NCI-H524 (cell line): ENCODE results near the gene PIM1.
"Not testable (repeated sequence)": the region's sequence is repeated elsewhere in the genome, so short reads cannot be mapped to it uniquely, and the experiment has no call there.

Experiments
- DNase-seq, 2 experiments: peaks; one replicate each; lab custom pipeline; 2025; lab: John Stamatoyannopoulos, UW

Gene PIM1

DNA sequence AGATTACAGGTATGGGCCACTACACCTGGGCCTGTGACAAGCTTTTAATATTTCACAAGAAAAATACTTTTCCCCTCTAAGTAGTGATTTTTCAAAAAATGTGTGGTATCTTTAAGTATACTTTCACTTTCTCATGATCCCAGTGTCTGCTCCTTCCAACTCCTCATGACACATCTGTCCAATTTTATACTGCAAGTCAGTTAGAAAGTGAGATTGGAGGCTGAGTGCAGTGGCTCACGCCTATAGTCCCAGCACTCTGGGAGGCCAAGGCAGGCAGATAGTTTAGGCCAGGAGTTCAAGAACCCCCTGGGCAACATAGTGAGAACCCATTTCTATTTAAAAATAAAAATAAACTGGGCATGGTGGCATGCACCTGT, 20.2 kb downstream of the PIM1 start:
- DNase-seq: no peak

DNA sequence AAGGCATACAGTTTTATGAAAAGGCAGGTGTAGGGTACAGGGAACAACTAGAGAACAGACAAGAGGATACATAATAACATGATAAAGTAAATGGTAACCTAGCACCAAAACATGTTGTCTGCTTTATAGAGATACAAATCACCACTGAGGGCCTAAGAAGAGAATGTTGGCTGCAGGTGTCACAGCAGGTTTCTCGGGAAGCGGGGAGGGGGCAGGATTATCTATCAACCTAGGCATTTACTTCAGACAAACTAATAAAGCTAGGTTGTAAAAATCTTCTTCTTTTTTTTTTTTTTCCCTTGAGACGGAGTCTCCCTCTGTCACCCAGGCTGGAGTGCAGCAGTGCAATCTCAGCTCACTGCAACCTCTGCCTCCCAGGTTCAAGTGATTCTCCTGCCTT, 22.7 kb downstream of the PIM1 start:
- DNase-seq: peak in 1 of 2 experiments; percentile 62

DNA sequence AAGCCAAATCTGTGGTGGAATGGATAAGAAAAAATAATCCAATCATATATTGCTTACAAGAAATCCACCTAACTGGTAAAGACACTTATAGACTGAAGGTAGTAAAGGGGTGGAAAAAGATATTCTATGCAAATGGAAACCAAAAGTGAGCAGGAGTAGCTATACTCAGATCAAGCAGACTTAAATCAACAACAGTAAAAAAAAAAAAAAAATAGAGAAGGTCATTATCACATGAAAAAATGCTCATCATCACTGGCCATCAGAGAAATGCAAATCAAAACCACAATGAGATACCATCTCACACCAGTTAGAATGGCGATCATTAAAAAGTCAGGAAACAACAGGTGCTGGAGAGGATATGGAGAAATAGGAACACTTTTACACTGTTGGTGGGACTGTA, 24.9 kb downstream of the PIM1 start:
- DNase-seq: not testable (repeated sequence)

DNA sequence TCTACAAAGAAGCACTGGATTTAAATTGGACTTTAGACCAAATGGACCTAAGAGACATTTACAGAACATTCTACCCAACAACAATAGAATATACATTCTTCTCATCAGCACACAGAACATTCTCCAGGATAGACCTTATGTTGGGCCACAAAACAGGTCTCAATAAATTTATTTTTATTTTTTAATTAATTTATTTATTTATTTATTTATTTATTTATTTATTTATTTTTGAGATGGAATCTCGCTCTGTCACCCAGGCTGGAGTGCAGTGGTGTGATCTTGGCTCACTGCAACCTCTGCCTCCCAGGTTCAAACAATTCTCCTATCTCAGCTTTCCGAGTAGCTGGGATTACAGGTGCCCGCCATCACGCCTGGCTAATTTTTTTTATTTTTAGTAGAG, 26.5 kb downstream of the PIM1 start:
- DNase-seq: not testable (repeated sequence)

DNA sequence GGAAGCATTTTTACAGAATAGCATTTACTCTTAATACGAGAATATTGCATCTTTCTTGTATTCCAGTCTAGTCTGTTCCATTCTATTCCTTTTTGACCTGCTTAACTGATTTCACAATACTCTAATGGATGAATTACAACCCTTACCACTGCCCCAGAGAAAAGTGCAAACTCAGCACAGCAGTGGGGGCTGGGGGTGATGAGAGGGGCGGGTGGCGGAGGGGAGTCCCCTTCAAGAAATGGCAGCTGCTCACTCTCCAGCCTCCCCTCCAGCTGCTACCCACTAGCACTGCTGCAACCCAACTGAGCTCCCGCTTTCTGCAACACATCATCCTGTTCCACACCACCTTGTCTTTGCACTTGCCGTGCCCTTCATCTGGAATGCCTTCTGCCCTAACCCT, 30.1 kb downstream of the PIM1 start:
- DNase-seq: peak in 1 of 2 experiments; percentile 20

DNA sequence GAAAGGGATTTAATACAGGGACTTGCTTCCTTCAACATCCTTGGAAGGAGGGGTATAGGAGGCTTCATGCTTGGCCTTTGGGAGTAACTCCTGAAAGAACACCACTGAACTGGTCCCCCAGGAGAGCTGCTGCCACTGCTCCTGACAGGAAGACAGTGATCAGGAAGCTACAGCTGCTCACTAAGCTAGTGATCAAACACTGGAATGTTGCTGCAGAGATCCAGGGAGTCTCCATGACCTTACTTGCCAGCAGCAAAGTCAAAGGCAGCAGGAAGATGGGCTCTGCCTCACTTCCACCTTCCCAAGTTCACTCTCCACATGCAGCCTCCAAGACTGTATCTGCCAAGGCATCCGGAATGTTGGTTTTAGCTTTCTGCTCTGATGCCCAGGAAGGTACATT, 31.8 kb downstream of the PIM1 start:
- no peak for DNase-seq

DNA sequence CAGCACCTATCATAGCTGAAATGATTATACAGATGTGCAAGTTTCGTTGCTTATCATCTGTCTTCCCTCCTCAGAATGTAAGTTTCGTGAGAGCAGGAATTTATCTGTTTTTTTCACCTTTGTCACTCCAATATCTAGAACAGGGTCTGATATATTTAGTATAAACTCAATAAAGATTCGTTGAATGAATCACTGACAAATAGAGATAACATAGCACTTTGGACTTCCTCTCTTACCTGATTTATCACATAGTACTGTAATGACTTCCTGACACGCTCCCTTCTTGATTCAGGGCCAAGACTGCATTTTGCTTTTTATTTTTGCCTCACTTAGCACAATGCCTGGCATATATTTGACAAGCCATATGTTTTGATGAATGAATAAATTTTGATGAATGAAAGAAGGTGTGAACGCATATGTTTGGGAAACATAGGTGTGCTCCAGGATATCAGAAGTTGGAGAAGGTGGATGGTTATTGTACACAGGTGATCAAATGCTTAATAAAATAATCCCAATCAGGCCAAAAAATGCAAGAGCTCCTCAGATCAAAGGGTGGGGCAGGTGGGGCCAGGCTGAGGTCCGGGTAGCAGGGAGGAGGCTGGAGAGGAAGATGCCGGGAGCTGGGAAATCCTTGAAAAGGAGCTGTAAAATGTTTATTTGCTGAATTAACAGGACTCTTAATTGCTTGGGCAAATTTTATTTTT, 33.0 kb downstream of the PIM1 start:
- no peak for DNase-seq

DNA sequence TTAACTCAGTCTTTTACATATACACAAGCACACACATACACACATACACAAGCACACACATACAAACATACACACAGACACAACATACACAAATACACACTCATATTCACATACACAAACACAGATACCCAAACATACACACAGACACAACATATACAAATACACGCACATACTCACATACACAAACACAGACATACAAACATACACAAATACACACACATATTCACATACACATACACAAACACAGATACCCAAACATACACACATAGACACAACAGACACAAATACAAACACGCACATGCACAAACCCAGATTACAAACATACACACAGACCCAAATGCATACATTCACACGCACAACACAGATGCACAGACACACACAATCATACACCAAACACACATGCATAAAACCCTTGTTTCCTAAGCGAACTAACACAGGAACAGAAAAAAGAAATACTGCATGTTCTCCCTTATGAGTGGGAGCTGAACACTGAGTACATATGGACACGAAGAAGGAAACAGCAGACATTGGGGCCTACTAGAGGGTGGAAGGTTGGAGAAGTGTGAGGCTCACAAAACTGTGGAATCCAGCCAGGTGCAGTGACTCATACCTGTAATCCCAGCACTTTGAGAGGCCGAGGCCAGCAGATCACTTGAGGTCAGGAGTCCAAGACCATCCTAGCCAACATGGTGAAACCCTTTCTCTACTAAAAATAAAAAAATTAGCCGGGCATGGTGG, 34.2 kb downstream of the PIM1 start:
- DNase-seq: no peak

DNA sequence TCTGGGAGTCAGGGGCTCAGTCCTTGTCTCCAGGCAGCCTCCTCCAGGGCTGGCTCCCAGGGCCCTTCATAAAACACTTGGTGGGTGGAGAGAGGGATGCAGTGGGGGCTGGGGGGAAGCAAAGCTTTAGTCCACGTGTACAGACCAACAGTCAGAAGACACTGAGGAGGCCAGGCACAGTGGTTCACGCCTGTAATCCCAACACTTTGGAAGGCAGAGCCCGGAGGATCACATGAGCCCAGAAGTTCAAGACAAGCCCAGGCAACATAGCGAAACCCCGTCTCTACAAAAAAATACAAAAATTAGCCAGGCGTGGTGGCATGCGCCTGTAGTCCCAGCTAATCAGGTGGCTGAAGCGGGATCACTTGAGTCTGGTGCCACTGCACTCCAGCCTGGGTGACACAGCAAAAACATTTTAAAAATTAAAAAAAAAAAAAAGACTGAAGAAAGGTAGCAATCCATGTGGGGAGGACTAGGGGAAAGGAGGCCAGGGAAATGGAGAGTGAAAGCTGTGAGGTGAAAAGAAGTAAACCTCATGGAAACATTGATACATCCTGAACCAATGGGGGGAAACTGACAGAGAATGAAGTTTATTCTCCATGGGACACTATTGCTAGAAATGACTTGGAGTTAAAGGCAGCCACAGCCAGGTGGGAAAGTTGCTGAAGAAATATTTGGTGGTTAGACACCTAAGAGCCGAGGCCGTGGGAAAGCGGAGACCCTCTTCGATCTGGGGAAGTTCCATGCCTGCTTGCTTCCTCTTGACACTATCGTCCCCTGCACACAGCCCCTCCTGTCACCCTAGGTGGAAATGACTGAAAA, 35.4 kb downstream of the PIM1 start:
- no peak for DNase-seq

DNA sequence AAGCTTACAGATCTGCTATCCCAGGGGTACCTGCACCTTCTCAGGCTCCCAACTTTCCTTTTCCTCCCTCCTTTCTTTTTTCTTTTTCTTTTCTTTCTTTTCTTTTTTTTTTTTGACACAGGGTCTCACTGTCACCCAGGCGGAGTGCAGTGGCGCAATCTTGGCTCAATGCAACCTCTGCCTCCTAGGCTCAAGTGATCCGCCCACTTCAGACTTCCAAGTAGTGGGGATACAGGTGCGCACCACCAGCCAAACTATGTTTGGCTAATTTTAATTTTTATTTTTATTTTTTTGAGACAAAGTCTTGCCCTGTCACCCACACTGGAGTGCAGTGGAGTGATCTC, 36.0 kb downstream of the PIM1 start:
- no peak for DNase-seq

DNA sequence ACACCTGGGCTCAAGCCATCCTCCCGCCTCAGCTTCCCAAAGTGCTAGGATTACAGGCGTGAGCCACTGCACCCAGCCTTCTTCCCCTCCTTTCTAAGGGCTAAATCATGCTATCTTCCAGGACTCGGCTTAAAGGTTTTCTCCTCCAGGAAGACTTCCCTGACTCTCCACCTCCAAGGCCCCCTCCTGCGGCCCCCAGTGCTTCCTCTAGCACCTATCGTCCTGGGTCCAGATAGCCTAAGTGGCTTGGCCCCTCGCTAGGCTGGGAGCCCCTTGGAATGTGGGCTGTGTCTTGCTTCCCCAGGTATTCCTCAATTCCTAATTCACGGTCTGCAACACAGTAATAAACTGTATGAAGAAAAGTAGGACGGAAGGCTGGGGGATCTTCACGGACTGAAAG, 36.7 kb downstream of the PIM1 start:
- no peak for DNase-seq

DNA sequence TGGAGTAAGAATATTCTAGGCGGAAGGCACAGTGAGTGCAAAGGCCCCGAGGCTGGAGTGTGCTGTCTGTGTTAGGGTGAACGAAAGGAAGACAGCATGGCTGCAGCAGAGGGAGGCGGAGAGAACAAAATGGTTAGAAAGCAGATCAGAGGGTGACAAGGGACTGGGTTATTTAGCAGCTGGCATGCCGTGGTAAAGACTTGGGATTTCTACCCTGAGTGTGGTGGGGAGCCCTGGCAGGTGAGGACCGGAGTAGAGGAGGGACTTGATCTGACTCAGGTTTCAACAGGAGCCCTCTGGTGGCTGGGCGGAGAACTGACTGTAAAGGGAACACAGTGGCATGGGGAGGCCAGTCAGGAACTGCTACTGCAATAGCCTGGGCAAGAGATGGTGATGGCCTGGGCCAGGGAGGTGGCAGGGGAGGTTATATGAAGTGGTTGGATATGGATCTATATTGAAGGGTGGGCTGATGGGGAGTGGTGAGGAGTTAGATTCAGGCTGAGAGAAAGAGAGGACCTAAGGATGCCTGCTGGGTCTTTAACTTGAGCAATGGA, 38.0 kb downstream of the PIM1 start:
- DNase-seq: peak; percentile 70 to 82

DNA sequence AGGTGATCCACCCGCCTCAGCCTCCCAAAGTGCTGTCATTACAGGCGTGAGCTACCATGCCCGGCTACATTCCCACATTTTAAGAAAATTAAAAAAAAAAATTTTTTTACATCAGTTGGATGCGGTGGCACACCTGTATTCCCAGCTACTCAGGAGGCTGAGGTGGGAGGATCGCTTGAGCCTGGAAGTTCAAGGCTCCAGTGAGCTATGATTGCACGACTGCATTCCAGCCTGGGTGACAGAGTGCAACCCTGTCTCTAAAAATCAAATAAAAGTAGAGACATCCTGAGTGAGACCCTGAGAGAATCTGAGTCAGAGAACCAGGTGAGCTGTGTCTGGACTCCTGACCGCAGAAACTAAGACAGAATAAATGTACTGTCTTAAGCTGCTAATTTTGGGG, 38.8 kb downstream of the PIM1 start:
- no peak for DNase-seq

DNA sequence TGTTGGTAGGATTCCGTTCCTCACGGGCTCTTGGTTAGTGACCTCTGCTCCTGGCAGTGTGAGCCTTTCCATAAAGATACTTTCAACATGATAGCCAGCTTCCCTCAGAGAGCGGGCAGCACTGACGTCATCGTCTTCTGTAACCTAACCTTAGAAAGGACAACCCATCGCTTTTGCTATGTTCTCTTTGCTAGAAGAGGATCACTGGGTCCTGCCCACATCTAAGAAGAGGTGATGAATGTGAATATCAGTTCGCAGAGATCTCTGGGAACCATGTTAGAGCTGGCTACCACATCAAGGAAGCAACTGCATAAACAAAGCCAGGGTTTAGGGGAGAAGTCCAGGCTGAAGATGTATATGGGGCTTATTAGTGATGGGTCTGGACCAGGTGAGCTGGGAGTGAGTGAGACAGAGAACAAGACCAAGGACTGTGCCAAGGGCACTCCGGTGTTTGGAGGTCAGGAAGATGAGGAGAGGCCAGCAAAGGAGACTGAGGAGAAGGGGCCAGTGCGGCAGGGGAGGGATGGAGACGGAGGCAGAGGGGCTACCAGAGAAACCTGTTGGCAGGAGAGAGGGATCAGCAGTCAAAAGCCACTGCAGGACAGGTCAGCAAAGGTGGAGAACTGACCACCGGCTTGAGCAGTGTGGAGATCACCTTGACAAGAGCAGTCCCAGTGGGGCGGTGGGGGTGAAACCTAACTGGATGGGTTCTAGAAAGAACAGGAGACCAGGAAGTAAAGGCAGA, 39.7 kb downstream of the PIM1 start:
- no peak for DNase-seq

DNA sequence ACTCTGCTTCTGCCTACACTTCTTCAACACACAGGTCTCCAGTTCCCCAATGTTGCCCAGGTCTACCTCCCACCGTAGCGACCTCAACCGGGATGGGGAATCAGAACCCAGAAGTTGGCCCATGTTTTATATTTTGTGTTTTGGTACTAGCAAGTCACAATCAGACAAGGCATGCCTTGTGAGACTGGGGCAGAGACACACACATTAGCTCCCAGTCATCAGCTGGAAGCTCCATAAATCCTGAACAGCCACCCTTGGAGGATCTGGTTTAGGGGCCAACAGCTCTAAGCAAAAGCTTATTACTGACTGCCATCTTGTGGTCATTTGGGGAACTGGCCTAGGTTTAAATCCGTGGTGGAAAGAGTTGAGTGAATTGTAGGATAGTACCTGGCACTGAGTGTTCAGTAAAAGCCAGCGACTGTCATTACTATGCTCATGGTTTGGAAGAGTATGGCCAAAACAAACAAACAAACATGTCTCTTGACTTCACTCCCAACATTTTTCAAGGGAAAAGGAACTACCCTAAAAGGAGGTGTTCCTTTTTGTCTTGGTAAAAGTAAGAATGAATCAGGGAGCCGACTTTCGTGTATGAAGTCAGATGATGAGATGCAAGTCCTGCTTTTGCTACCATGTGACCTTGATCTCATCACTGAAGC, 40.5 kb downstream of the PIM1 start:
- peak; percentile 47 to 82 for DNase-seq

DNA sequence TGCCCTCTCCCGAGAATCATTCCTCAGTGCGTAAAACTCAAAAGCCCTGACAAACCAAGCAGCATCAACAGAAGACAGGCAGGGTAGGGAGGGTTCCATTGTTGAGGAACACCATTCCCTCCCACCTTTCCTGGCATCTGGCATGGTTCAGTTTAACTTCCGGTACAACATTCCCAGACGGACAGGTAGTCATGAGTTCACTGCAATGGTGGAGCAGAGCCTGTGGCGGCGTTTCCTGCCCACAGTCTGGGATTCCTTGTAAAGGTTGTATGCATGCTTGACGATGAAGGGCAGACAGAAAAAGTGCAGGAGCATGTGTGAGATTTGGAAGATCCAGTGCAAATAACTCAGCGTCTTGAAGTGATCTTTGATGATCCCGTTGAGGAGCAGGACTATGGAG, 42.3 kb downstream of the PIM1 start:
- no peak for DNase-seq

DNA sequence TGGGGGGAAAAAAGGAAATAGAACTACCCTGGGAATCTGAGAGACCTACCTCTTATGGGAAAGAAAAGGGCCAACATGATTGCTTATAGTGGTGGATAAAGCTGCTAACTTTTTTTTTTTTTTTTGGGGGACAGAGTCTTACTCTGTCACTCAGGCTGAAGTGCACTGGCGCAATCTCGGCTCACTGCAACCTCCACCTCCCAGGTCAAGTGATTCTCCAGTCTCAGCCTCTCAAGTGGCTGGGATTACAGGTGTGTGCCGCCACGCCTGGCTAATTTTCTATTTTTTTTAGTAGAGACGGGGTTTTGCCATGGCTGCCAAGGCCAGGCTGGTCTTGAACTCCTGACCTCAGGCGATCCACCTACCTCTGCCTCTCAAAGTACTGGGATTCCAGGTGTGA, 48.1 kb downstream of the PIM1 start:
- no peak for DNase-seq

DNA sequence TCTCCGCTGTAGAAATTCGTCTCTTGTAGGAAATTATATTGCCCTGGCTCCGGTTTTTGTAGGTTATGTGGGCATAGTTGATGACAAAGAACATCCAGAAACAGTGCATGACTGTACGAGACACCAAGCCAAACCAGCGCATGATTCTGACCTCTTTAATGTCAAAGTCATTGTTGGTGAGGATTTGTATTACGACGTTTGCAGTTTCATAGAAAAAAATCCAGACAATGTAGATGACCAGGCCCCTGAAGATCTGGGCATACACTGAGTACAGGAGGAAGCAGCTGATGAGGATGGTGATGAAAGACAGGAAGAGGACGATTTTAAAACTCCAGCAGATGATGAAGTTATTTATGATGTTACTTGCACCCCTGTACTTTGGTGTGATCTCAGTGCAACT, 48.6 kb downstream of the PIM1 start:
- no peak for DNase-seq

DNA sequence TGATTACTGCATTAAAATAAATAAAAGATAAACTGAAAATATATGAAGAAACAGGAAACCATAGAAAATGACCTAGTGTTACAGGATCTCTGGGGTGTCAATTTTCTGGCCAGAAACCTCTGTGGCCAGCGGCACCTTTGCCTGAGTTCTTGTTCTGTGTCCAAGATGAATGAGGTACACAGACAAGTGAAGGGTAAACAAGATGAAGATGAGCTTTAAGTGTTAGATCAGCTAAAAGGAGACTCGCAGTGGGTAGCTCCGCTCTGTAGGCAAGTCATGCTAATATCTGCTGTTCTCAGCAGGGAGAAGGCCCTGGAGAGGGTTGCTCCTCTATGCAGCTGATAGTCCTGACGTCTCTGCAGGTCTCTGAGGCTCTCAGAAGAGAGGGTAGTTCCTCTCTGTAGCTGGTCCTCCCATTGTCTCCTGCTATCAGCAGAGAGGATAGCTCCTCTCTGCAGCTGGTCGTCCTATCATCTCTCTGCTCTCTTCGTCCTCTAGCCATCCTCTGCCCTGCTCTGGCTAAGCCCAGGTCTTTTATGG, 51.7 kb downstream of the PIM1 start:
- no peak for DNase-seq

DNA sequence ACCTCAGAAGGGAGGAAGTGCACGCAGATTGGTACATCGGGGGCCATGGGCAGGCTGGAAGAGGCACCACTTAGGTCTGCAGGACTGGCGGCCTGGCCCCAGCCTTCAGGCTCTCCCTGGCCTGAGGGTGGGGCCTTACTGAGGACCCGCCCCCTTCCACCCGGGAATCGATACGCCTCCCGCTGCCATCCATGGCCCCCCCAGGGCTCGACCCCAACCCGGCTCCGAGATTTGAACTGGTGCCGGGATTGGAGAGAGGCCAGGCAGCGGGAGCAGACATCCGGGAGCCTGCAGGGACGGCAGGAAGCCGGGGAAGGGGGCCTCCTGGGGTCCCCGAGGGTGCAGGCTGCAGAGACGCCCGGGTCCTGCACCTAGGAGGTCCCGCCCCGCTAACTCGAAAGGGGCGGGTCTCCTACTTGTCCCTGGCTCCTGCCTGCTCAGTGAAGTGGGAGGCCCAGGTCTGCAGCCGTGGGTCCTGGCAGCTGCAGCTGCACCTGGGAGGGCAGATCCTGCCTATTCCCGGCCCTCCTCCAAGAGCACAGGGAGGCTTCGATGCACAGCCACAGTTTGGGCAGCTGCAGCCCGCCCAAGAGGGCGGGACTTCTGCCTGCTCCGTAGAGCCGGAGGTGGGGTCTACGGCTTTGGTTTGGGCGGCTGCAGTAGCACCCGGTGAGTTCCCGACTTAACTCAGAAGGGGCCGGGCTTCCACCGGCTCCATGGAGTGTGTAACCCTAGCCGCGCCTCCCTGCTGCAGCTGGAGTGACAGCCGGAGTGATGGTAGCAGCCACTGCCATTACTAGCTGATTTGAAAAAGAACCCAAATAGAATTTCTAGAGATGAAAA, 52.4 kb downstream of the PIM1 start:
- peak; percentile 85 to 95 for DNase-seq
